ENCODE data around the gene PLA2G4F.

The PLA2G4F gene

DNA sequence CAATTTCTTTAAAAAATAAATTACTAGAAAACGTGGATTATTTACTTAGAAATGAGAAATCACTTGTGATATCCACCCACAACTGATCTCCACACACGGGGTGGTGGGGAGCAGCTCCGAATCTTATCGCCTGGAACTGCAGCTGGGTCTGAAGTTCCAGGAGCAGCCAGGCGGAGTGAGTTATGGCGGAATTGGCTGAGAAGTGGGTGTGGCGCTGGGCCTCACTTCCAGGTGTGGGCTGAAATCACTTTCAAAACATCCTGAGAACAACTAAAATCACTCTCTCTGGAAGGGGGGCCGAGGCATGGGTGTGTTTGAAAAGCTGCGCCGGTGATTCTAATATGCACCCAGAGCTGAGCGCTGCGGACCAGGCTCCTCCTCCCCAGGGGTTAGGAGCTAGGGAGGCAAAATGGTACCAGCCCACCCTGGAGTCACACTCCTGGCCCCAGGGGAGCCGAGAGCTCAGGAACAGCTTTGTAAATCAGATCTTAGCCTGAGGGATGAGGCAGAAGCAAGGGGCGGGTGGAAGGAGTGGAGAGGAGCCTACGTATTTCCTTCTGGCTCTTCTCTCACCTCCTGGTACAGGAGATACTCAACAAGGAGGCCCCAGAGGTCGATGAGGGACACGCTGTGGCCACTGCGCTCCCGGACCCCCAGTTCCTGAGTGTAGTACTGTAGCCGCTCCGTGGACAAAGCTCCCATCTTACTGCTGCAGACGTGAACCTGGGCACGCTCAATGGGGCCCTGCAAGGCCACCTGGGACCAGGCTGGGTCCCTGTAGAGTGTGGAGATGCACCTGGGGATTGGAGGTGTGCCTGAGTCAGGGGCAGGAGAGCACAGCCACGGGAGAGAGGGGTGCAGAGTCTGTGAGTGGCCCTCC, 9.6 kb downstream of the PLA2G4F start:
- Mint-ChIP-seq H3K4me3 (no peak overlapping the region), H3K4me1 (ENCODE audit: low read depth) (no peaks in the 10 kb centered on the region), H3K36me3 (ENCODE audit: low read depth) (no peaks in the 10 kb centered on the region), H3K27me3 (peaks cover 2% of the 10 kb centered on the region), H3K27ac (no peak overlapping the region), H3K9me3 (no peaks in the 10 kb centered on the region)
- no peak for DNase-seq

DNA sequence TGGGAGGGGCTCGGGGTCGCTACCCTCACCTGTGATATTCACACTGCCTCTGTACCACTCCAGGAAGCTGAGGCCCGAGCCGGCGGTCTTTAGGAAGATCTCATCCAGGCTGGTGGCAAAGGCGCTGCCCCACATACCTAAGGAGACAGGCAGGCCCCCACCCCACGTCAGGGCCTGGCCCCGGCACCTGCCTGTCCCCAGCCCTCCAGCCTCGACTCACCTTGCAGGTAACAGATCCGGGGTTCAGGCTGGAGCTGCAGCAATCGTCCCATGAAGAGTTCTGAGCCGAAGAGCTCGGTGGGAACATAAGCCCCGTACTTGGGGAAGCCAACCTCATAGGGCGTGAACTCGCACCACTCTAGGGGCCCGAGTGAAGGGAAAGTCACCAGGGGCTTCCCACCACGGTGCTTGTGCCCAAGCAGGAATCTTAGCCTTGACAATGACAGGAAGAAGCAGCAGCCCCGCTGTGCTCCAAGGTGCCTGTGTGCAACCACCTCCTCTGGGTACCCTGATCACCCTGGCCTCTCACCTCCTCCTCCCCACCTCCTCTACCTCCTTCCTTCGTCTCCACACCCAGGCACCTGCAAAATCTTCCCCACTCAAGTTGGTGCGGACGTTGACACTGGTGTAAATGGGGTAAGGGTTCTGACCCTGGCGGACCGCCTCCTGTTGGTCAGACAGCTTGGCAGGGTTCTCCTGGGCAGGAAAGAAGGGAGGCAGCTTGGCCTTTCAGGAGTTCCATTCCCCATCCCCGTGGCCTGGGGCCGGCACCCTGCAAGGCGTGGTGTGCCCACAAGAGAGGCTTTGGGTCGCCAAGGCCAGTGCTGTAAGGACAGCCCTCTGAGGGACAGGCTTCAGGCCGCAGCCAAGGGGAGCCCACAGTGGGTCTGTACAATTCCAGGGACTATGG, 10.6 kb downstream of the PLA2G4F start:
- no peaks in the 10 kb centered on the region for H3K4me1 Mint-ChIP-seq (ENCODE audit: low read depth)
- no peak overlapping the region for H3K4me3 Mint-ChIP-seq
- H3K9me3 Mint-ChIP-seq = no peaks in the 10 kb centered on the region
- H3K27me3 Mint-ChIP-seq = peaks cover 2% of the 10 kb centered on the region
- H3K36me3 Mint-ChIP-seq (ENCODE audit: low read depth) = no peaks in the 10 kb centered on the region
- no peak overlapping the region for H3K27ac Mint-ChIP-seq
- no peak for DNase-seq

DNA sequence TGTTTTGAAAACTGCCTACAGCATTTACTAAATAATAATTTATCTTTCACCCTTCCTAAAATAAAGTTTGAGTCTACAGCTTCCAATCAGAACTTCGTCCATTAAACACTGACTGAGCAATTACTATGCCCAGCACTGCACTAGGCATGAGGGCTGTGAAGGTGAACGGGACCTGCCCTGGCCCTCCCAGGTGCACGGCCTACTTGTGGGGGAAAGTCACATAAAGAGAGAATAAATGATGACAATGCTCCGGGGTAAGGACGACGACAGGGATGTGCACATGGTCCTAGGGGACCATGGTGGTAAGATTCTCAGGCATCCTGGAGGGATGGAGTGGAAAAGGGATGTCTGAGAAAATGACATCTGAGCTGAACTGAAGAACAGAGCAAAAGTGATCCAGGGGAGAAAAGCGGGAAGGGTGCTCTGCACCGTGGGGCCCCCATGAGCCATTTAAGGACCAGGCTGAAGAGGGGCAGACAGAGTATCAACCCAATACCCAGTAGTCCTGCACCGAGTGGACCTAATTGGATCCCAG, 11.5 kb downstream of the PLA2G4F start:
- Mint-ChIP-seq H3K9me3 (no peaks in the 10 kb centered on the region), H3K4me1 (ENCODE audit: low read depth) (no peaks in the 10 kb centered on the region), H3K27me3 (peaks cover 2% of the 10 kb centered on the region), H3K27ac (no peak overlapping the region), H3K4me3 (no peak overlapping the region), H3K36me3 (ENCODE audit: low read depth) (no peaks in the 10 kb centered on the region)
- DNase-seq = no peak

DNA sequence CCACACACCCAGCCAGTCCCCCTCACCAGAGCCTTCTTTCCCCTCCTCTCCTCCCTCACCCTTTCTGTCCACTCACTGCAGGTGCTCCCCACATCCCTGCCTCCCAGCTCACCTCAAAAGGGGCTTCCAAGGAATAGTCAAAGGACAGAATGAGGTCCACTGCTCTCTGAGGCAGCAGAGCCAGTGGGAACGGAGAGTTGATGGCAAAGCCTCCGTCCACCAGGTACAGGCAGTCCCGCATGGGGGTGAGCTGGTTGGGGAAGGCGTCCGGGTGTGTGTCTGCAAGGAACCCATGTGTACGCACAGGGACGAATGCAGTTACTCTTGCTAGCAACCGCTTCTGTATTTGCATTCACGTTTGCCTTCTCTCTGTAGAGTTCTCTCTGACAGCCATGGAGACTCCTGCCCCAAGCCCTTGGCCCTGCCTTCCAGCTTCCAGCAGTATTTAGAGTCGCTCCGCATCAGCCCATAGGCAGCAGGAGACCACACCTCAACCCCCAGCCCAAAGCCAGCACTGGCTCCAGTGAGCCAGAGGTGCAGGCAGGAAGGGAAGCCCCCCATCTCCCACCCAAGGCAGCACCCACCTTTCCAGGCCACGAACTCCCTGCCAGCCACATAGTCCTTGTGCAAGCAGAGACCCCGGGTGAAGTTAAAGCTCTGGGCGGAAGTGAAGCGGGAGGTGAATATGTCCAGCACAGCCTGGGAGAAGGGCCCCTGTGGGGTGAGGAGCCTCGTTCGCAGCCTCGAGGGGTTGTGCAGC, 12.4 kb downstream of the PLA2G4F start:
- Mint-ChIP-seq H3K36me3 (ENCODE audit: low read depth) (no peaks in the 10 kb centered on the region), H3K9me3 (no peaks in the 10 kb centered on the region), H3K27me3 (peaks cover 2% of the 10 kb centered on the region), H3K4me1 (ENCODE audit: low read depth) (no peaks in the 10 kb centered on the region), H3K4me3 (no peak overlapping the region), H3K27ac (no peak overlapping the region)
- no peak for DNase-seq

DNA sequence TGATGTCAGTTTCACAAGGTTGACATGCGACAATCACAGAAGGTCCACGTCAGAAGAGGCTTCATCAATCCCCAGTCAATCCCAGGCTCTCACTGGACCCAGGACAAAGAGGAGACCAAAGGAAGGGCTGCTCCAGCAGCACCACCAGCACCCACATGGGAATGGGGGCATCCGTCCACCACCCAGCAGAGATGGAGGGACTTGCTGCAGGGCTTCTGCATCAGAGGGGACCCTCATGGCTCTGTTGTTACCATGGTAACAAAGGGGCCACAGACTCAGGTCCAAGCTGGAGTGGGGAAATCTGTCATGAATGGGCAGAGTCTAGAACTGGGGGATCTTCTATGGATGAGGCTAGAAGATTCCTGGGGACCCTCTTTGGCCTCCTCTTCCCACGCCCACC, 13.1 kb downstream of the PLA2G4F start:
- Mint-ChIP-seq H3K27ac (no peak overlapping the region), H3K4me1 (ENCODE audit: low read depth) (no peaks in the 10 kb centered on the region), H3K9me3 (no peaks in the 10 kb centered on the region), H3K36me3 (ENCODE audit: low read depth) (no peaks in the 10 kb centered on the region), H3K4me3 (no peak overlapping the region), H3K27me3 (peaks cover 2% of the 10 kb centered on the region)
- no peak for DNase-seq

DNA sequence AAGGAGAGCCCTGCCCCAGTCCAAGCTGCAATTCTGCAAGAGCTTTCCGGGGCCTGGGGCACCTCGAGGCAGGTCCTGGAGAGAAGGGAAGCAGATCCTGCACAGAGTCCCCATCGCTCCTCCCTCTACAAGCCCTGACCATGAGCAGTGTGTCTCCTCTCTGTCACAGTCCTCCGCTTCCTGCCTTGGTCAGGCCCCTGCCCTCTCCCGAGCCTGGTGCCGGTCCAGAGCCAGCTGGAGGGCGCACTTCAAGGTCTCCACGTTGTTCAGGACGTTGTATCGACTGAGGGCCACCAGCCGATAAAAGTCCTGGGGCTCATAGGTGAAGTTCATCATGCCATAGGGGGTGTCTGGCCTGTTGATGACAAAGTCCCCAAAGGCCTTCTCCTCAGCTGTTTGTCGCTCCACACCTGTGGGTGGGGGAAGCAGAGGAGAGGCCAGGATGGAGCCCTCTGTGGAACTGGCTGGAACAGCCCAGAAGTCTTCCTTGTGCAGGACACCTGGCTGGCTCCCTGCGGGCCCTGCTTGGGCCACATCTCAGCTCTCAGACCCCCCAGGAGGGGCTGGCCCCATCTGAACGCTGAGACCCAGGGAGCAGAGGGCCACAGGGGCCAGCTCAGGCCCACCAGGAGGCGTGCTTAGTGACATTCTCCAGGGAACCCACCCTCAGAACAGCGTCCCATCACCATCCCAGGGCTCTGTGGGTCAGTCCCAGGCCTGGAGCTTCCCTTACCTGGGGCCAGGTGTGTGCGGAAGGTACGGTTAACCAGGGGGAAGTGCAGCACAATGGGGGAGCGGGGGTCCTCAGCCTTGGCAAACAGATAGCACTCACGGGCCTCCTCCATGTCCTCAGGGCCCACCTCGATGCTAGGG, 14.4 kb downstream of the PLA2G4F start:
- H3K27me3 Mint-ChIP-seq = peaks cover 2% of the 10 kb centered on the region
- no peak for DNase-seq
- no peaks in the 10 kb centered on the region for H3K9me3 Mint-ChIP-seq
- peaks cover 2% of the 10 kb centered on the region for H3K4me1 Mint-ChIP-seq (ENCODE audit: low read depth)
- H3K36me3 Mint-ChIP-seq (ENCODE audit: low read depth) = no peaks in the 10 kb centered on the region
- no peak overlapping the region for H3K4me3 Mint-ChIP-seq
- H3K27ac Mint-ChIP-seq = no peak overlapping the region

DNA sequence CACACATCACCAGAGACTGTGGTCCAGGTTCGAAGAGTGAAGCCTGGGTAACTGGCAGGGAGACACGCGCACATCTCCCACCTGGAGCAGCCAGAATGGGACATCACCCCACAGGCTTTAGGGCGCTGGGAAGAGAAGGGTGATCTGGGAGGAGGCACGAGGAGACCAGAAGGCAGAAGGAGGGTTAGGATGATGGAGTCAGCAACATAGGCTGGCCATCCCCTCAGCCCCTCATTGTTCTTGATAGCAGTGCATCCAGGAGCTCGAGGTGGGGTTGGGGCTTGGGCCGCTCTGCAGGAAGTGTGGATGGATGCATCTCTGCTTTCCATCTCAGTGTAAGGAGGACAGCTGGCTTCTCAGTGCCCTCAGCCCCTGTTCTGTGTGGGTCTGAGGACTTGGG, 15.2 kb downstream of the PLA2G4F start:
- Mint-ChIP-seq H3K9me3 (no peaks in the 10 kb centered on the region), H3K4me3 (no peak overlapping the region), H3K4me1 (ENCODE audit: low read depth) (peaks cover 2% of the 10 kb centered on the region), H3K27me3 (peaks cover 2% of the 10 kb centered on the region), H3K27ac (no peak overlapping the region), H3K36me3 (ENCODE audit: low read depth) (no peaks in the 10 kb centered on the region)
- no peak for DNase-seq

DNA sequence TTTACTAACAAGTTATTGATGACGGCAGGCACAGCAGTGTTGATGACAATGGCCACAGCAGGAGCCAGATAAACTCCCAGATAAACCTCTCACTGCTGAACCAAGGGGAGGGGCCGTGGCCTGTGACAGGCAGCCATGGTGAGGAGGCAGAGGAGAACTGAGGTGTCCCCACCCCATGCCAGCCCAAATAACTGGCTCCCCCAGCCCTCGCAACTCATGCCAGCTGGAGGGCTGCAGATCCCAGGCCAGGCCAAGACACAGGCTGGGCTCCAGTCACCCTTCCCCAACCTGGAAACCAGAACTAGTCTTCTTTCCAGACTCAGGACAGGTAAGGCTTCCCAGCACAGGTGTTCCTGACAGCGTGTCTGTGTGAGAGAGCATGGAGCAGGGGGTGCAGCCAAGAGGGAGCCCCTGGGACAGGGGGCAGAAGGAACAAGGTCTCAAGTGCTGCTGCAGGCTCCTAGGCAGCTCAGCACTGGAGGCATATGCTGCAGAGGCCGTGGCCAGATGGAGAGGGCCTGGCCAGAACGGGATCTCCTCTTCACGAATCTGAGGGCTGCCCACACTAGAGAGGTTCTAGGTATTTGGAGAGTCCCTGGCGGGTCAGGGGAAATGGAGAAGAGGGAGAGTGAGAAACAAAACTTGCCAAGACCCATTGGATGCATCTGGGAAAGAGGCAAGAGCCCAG, 15.9 kb downstream of the PLA2G4F start:
- H3K36me3 Mint-ChIP-seq (ENCODE audit: low read depth) = no peaks in the 10 kb centered on the region
- H3K27me3 Mint-ChIP-seq = peaks cover 2% of the 10 kb centered on the region
- peaks cover 2% of the 10 kb centered on the region for H3K4me1 Mint-ChIP-seq (ENCODE audit: low read depth)
- H3K9me3 Mint-ChIP-seq = no peaks in the 10 kb centered on the region
- no peak overlapping the region for H3K27ac Mint-ChIP-seq
- no peak for DNase-seq
- H3K4me3 Mint-ChIP-seq = no peak overlapping the region

DNA sequence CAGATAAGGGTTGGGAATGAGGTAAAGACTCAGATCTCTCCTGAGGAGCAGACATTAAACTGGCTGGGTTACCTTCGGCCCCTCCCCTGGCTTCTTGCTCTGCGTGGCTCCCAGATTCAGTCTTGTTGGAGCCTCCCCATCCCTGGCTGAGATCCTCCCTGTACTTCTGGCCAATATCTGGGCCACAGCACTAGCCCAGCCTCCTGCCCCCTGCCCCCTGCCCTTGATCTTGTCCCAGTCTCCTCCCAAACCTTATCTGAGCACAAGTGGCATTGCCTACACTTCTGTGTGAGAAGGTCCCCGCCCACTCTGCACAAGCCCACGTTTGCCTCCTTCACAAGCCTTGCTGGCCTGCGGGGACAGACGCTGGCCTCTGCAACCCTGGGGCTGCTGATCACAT, 16.8 kb downstream of the PLA2G4F start:
- H3K4me1 Mint-ChIP-seq (ENCODE audit: low read depth) = peaks cover 2% of the 10 kb centered on the region

DNA sequence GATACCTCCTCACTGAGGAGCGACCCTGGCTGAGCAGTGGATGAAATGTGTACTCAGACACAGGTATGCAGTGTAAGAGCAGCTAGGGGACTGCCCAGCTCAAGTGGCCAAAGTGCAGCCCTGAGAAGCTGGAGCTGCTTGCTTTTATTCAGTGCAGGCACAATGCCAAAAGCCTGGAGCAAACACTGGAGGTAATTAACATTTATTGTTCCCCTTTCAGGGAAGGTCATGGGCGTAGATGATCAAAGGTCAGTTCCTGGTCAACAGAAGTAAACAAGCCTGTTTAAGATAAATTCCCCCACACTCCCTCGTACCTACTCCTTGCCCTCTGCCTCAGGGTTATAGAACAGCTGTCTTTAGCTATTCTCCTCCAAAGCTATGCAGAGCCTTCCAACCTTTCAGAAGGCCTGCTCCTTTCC, 17.5 kb downstream of the PLA2G4F start:
- Mint-ChIP-seq H3K4me3 (no peak overlapping the region), H3K4me1 (ENCODE audit: low read depth) (peaks cover 2% of the 10 kb centered on the region), H3K36me3 (ENCODE audit: low read depth) (no peaks in the 10 kb centered on the region), H3K27ac (no peak overlapping the region), H3K9me3 (no peaks in the 10 kb centered on the region), H3K27me3 (no peaks in the 10 kb centered on the region)
- peak; percentile 16 for DNase-seq

More for the DNA sequence above, 16.8 kb downstream of the PLA2G4F start:
- Mint-ChIP-seq H3K27ac (no peak overlapping the region), H3K36me3 (ENCODE audit: low read depth) (no peaks in the 10 kb centered on the region), H3K4me3 (no peak overlapping the region), H3K27me3 (no peaks in the 10 kb centered on the region), H3K9me3 (no peaks in the 10 kb centered on the region)
- DNase-seq = no peak

DNA sequence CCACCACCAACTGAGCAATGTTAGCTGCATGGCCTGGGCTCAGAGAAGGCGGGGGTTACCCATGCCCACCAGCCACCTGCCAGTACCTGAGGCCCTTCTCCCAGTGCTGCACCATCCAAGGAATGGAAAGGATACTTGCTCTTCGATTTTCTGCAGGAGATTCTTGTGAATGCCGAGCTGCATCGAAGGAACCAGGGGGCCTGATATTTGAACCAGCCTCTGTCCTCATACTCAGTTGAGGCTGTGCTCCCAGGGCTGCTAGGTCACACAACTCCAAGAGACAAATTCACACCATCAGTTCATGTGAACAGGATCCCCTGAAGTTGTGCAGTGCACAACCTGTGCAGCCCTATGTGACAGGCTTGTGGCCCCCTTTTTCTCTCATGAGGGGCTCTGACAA, 18.0 kb downstream of the PLA2G4F start:
- no peak overlapping the region for H3K4me3 Mint-ChIP-seq
- peak; percentile 12 for DNase-seq
- H3K4me1 Mint-ChIP-seq (ENCODE audit: low read depth) = peaks cover 2% of the 10 kb centered on the region
- no peak overlapping the region for H3K27ac Mint-ChIP-seq
- no peaks in the 10 kb centered on the region for H3K9me3 Mint-ChIP-seq
- no peaks in the 10 kb centered on the region for H3K36me3 Mint-ChIP-seq (ENCODE audit: low read depth)
- H3K27me3 Mint-ChIP-seq = no peaks in the 10 kb centered on the region

DNA sequence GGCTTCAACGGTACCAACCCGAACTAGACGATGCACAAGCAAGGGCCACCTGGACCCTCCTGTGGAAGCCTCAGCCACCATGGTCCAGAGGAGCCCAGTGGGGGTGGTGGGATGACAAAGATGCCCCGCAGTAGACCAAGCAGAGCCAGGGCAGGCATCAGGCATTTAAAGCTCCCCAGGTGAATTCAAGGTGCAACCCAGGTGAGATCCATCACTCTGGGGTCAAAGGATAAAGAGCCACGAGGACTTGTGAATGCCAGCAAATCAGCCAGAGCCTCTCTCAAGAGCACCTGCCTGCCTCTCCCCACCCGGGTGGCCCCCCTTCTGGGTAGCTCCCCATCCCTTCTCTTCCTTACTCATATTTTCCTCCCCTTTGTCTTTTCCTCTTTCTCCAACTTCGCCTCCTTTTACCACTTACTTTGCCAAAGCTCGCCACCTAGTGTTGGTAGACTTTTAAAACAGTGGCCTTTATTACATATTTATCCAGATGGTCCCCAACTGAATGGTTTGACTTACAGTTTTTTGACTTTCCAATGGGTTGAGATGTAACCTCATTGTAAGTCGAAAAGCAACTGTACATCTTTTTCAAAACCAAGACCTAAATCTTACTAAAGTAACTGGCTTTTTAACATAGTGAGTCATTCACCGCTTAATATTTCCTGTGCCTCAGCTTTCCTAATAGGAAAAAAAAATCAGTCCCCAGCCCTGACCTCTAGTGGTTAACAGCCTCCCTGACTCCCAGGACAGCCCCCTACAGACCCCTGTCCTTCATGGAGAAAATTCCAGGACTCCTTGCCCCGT, 18.8 kb downstream of the PLA2G4F start:
- peak; percentile 34 for DNase-seq
- H3K9me3 Mint-ChIP-seq = no peaks in the 10 kb centered on the region

More for the DNA sequence above, 18.8 kb downstream of the PLA2G4F start:
- Mint-ChIP-seq H3K4me3 (no peak overlapping the region), H3K27me3 (no peaks in the 10 kb centered on the region), H3K27ac (no peak overlapping the region), H3K36me3 (ENCODE audit: low read depth) (no peaks in the 10 kb centered on the region), H3K4me1 (ENCODE audit: low read depth) (peaks cover 2% of the 10 kb centered on the region)
